ENCODE results near the gene SUFU. TPM values are rescaled to one million over a fixed set of nuclear protein-coding genes. Genes with fewer than 3 reads are reported as not detected.

Gene SUFU
- total and polyA plus RNA-seq, 2 donors (not counting 1 experiment from before 2014, with no cell fraction given), result 4.8 to 13.3 TPM

DNA sequence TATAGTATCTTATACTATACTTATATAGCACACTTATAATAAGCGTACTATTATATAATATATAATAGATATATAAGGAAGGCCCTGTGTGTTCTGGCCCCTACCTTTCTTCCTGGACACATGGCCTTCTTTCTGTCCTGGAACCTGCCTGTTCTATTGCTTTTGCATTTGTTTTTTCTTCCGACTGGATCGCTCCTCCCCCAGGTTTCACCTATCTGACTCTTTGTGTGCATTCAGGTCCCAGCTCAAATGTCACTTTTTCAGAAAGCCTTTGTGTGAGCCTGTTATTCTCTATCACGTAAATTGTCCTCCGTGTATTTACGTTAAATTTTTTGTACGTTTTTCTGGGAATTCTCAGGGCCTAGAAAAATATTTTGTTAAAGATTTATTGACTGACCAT is 137.6 kb downstream of the SUFU start:
- Mint-ChIP-seq H3K4me1 (peaks cover 16% of the 10 kb centered on the region), H3K27ac (peak overlapping the region; percentile 95), H3K27me3 (no peaks in the 10 kb centered on the region), H3K9me3 (ENCODE audit: insufficient read depth) (no peaks in the 10 kb centered on the region), H3K4me3 (peak overlapping the region; percentile 93)
- DNase-seq, result no peak
- Histone ChIP-seq H4K20me1 (ENCODE audit: control insufficient read depth, insufficient read depth, low read length, poor library complexity, severe bottlenecking) (peaks cover 5% of the 10 kb centered on the region), H3K79me2 (ENCODE audit: control insufficient read depth, insufficient read depth, low read length) (peaks cover 22% of the 10 kb centered on the region), H3K4me1 (ENCODE audit: control insufficient read depth in 2 of 2, insufficient read depth in 2 of 2, low read length in 2 of 2) (peaks cover 4 to 13% of the 10 kb centered on the region in 2 donors), H3K27ac (ENCODE audit: low read length in 2 of 2) (peak overlapping the region; percentile 85 to 97), H2AFZ (ENCODE audit: insufficient read depth, low read depth, low read length, poor library complexity, severe bottlenecking) (peak overlapping the region; percentile 76), H3K27me3 (replicated peaks in 1 of 4; ENCODE audit: control extremely low read depth in 1 of 4, control insufficient read depth in 3 of 4, insufficient read depth in 4 of 4, low read length in 3 of 4) (no peaks in the 10 kb centered on the region), H3K9ac (ENCODE audit: low read length) (peak overlapping the region; percentile 83), H3K36me3 (replicated peaks in 1 of 2; ENCODE audit: control extremely low read depth in 1 of 2, control insufficient read depth in 1 of 2, extremely low read depth in 1 of 2, insufficient read depth in 2 of 2, low read length in 1 of 2) (no peaks in the 10 kb centered on the region), H3K4me2 (replicated peaks; ENCODE audit: low read depth, low read length, poor library complexity, severe bottlenecking) (peak overlapping the region; percentile 94), H3K4me3 (ENCODE audit: control extremely low read depth in 1 of 5, extremely low read depth in 1 of 5, insufficient read depth in 1 of 5, low read depth in 2 of 5, low read length in 4 of 5) (peak overlapping the region; percentile 74 to 89 (median 77)), H3K9me3 (ENCODE audit: control extremely low read depth in 1 of 3, control insufficient read depth in 2 of 3, insufficient read depth in 1 of 3, low read length in 2 of 3) (no peaks in the 10 kb centered on the region)
- ChIA-PET POLR2A (interaction anchor here (0.7 to 1.4 kb wide), 5 partner anchors 10 to 551 kb away, joined by 3 to 13 read pairs (median 4); partner anchors contain the start of genes ACTR1A, ARL3, FBXL15 and NT5C2), CTCF (interaction anchor here (0.8 to 1.8 kb wide), 6 partner anchors 10 to 139 kb away, joined by 3 to 7 read pairs (median 3); partner anchors contain the start of genes ACTR1A, ARL3, SFXN2 and SUFU)
- no peak for ATAC-seq (ENCODE audit: low read depth)
- no peak for TF ChIP-seq EZH2 (IDR thresholded peaks at IDR 0.05; ENCODE audit: borderline replicate concordance, insufficient read depth, low read depth, low read length, poor library complexity, severe bottlenecking)
- TF ChIP-seq, protein P1, sequence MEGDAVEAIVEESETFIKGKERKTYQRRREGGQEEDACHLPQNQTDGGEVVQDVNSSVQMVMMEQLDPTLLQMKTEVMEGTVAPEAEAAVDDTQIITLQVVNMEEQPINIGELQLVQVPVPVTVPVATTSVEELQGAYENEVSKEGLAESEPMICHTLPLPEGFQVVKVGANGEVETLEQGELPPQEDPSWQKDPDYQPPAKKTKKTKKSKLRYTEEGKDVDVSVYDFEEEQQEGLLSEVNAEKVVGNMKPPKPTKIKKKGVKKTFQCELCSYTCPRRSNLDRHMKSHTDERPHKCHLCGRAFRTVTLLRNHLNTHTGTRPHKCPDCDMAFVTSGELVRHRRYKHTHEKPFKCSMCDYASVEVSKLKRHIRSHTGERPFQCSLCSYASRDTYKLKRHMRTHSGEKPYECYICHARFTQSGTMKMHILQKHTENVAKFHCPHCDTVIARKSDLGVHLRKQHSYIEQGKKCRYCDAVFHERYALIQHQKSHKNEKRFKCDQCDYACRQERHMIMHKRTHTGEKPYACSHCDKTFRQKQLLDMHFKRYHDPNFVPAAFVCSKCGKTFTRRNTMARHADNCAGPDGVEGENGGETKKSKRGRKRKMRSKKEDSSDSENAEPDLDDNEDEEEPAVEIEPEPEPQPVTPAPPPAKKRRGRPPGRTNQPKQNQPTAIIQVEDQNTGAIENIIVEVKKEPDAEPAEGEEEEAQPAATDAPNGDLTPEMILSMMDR (IDR thresholded peaks at IDR 0.05), result no peak
- intact Hi-C loops (cut with micrococcal nuclease), result loop anchor here (5.0 kb wide), 2 partner anchors 574 to 1729 kb away; partner anchors contain the start of genes HPS6 and SLF2
- 61% methylated on average over 5 of the region's 7 CpGs for WGBS (ENCODE audit: insufficient coverage)

Data from B cell (primary cell).